H9 (cell line): ENCODE data around the gene KRT1. TPM values are rescaled to one million over a fixed set of nuclear protein-coding genes. Genes with fewer than 3 reads are reported as not detected.
A peak's percentile ranks its signal among the peaks of the same experiment; 100 is the strongest.

Experiments used
- DNase-seq: peaks from one replicate; pipeline ENCODE4 v3.0.0-alpha.2; 2017
- H2AFZ ChIP-seq: one replicate; pipeline ENCODE4 v1.6.1; 2013; ENCODE audit warnings: mild to moderate bottlenecking, low read length, control low read depth, moderate library complexity
- H2AK5ac ChIP-seq: 2 replicates; pipeline ENCODE4 v1.6.1; 2013; ENCODE audit warnings: low read length, control low read depth, mixed read lengths; ENCODE audit not compliant: insufficient read length
- H2BK120ac ChIP-seq: one replicate; pipeline ENCODE4 v1.6.1; 2013; ENCODE audit warnings: low read depth, mild to moderate bottlenecking, low read length, control low read depth, inconsistent platforms; ENCODE audit not compliant: poor library complexity, severe bottlenecking
- H2BK12ac ChIP-seq: 2 replicates; pipeline ENCODE4 v1.6.1; 2013; ENCODE audit warnings: low read length, control low read depth, mixed read lengths, low read depth; ENCODE audit not compliant: insufficient read length
- H2BK15ac ChIP-seq: 2 replicates; pipeline ENCODE4 v1.6.1; 2013; ENCODE audit warnings: low read depth, low read length, control low read depth
- H2BK20ac ChIP-seq: one replicate; pipeline ENCODE4 v1.6.1; 2013; ENCODE audit warnings: low read depth, mild to moderate bottlenecking, low read length, control low read depth, inconsistent platforms; ENCODE audit not compliant: poor library complexity, severe bottlenecking
- H2BK5ac ChIP-seq: 2 replicates; pipeline ENCODE4 v1.6.1; 2013; ENCODE audit warnings: low read length, control low read depth, mixed read lengths; ENCODE audit not compliant: insufficient read length
- H3K14ac ChIP-seq: 2 replicates; pipeline ENCODE4 v1.6.1; 2013; ENCODE audit warnings: low read length, control low read depth; ENCODE audit not compliant: insufficient read depth
- H3K18ac ChIP-seq: 2 replicates; pipeline ENCODE4 v1.6.1; 2013; ENCODE audit warnings: low read depth, mild to moderate bottlenecking, mixed read lengths, low read length, control low read depth; ENCODE audit not compliant: insufficient read length
- H3K23ac ChIP-seq: 2 replicates; pipeline ENCODE4 v1.6.1; 2013; ENCODE audit warnings: low read length, control low read depth, mixed read lengths, low read depth; ENCODE audit not compliant: insufficient read length
- H3K23me2 ChIP-seq: 2 replicates; pipeline ENCODE4 v1.6.1; 2013; ENCODE audit warnings: low read depth, mild to moderate bottlenecking, mixed read lengths, low read length, control low read depth; ENCODE audit not compliant: insufficient read length, poor library complexity, severe bottlenecking
- H3K27ac ChIP-seq: 2 replicates; pipeline ENCODE4 v1.5.1; 2013; ENCODE audit warnings: low read length, control low read depth, mixed read lengths, low read depth; ENCODE audit not compliant: insufficient read length
- H3K27me3 ChIP-seq: 2 replicates; pipeline ENCODE4 v1.6.1; 2013; ENCODE audit warnings: low read length, control low read depth, inconsistent platforms; ENCODE audit not compliant: insufficient read depth
- H3K4ac ChIP-seq: 2 replicates; pipeline ENCODE4 v1.6.1; 2013; ENCODE audit warnings: low read depth, mild to moderate bottlenecking, control low read depth, inconsistent platforms, low read length, moderate library complexity
- H3K4me1 ChIP-seq: 2 replicates; pipeline ENCODE4 v1.6.1; 2013; ENCODE audit warnings: low read length, control low read depth, inconsistent platforms; ENCODE audit not compliant: insufficient read depth
- H3K4me2 ChIP-seq: 2 replicates; pipeline ENCODE4 v1.6.1; 2013; ENCODE audit warnings: low read length, control low read depth, mixed read lengths; ENCODE audit not compliant: insufficient read length, insufficient read depth
- H3K56ac ChIP-seq: 2 replicates; pipeline ENCODE4 v1.6.1; 2013; ENCODE audit warnings: low read depth, mild to moderate bottlenecking, mixed read lengths, low read length, control low read depth; ENCODE audit not compliant: insufficient read length
- H3K79me1 ChIP-seq: 2 replicates; pipeline ENCODE4 v1.6.1; 2013; ENCODE audit warnings: low read depth, mild to moderate bottlenecking, moderate library complexity, low read length, control low read depth, inconsistent platforms; ENCODE audit not compliant: insufficient read depth, poor library complexity, severe bottlenecking
- H3K79me2 ChIP-seq: 2 replicates; pipeline ENCODE4 v1.6.1; 2013; ENCODE audit warnings: low read length, control low read depth, inconsistent platforms; ENCODE audit not compliant: insufficient read depth
- H3K9ac ChIP-seq: 2 replicates; pipeline ENCODE4 v1.6.1; 2013; ENCODE audit warnings: low read length, control low read depth, mixed read lengths; ENCODE audit not compliant: insufficient read length; ENCODE audit errors: extremely low read depth
- H3K9me3 ChIP-seq: one replicate; pipeline ENCODE4 v1.6.1; 2013; ENCODE audit warnings: low read depth, low read length, inconsistent platforms; ENCODE audit not compliant: control insufficient read depth
- H3T11ph ChIP-seq: one replicate; pipeline ENCODE4 v1.6.1; 2013; ENCODE audit warnings: mild to moderate bottlenecking, low read length, control low read depth, inconsistent platforms
- H4K20me1 ChIP-seq: one replicate; pipeline ENCODE4 v1.6.1; 2013; ENCODE audit not compliant: control insufficient read depth, insufficient read length, insufficient read depth
- H4K5ac ChIP-seq: 2 replicates; pipeline ENCODE4 v1.6.1; 2013; ENCODE audit warnings: low read depth, mild to moderate bottlenecking, mixed read lengths, low read length, control low read depth; ENCODE audit not compliant: insufficient read length
- H4K8ac ChIP-seq: replicated peaks from 2 replicates; pipeline ENCODE4 v1.6.1; 2013; ENCODE audit warnings: low read length, control low read depth, mixed read lengths, low read depth; ENCODE audit not compliant: insufficient read length
- H4K91ac ChIP-seq: 2 replicates; pipeline ENCODE4 v1.6.1; 2013; ENCODE audit warnings: low read depth, mild to moderate bottlenecking, moderate library complexity, mixed read lengths, low read length, control low read depth; ENCODE audit not compliant: insufficient read length
- H3K27ac Mint-ChIP-seq, 3 experiments: 2 replicates in 2 of 3; 3 replicates in 1 of 3; pipeline ENCODE4 v1.8.0; 2020 to 2021; ENCODE audit warnings: mixed read lengths in 3 of 3, mild to moderate bottlenecking in 1 of 3, moderate library complexity in 1 of 3
- H3K27me3 Mint-ChIP-seq: 2 replicates; pipeline ENCODE4 v1.8.0; 2021; ENCODE audit warnings: low read depth, mild to moderate bottlenecking, moderate library complexity, mixed read lengths
- H3K36me3 Mint-ChIP-seq, 3 experiments: 2 replicates in 2 of 3; 3 replicates in 1 of 3; pipeline ENCODE4 v1.8.0; 2020 to 2021; ENCODE audit warnings: low read depth in 3 of 3, mixed read lengths in 3 of 3; ENCODE audit not compliant: insufficient read depth in 1 of 3
- H3K4me1 Mint-ChIP-seq, 2 experiments: 2 replicates each; pipeline ENCODE4 v1.8.0; 2020; ENCODE audit warnings: mixed read lengths in 2 of 2
- H3K4me3 Mint-ChIP-seq, 2 experiments: 2 replicates in 1 of 2; 3 replicates in 1 of 2; pipeline ENCODE4 v1.8.0; 2020 to 2021; ENCODE audit warnings: mild to moderate bottlenecking in 2 of 2, mixed read lengths in 2 of 2, moderate library complexity in 1 of 2
- H3K9me3 Mint-ChIP-seq, 2 experiments: 2 replicates in 1 of 2; 3 replicates in 1 of 2; pipeline ENCODE4 v1.8.0; 2020; ENCODE audit warnings: mild to moderate bottlenecking in 2 of 2, mixed read lengths in 2 of 2, moderate library complexity in 1 of 2
- WGBS: extraction: QIAGEN DNeasy Blood & Tissue Kit; methylation state at CpG from one replicate; pipeline ENCODE4 v1.1.7; 2013; ENCODE audit warnings: missing lambda C conversion rate, low lambda C conversion rate, mixed read lengths; ENCODE audit not compliant: insufficient read length; ENCODE audit errors: extremely low coverage; 5-methylcytosine and 5-hydroxymethylcytosine counted together
- total RNA-seq: library from RNA; stranded (reverse); gene quantifications from 2 replicates; pipeline ENCODE4 v1.2.1, GENCODE V29; 2021
- TF ChIP-seq, protein P1 (sequence below): fragments of 200-600 bp; sonication (generic); conservative IDR thresholded peaks from 3 replicates; pipeline ENCODE4 v1.8.0; 2021; ENCODE audit warnings: antibody characterized with exemption, mild to moderate bottlenecking

The KRT1 gene
- total RNA-seq, 1 experiment from 2014 or later = not detected

- Histone ChIP-seq H2AK5ac (no peak overlapping the region), H3T11ph (no peak overlapping the region), H4K5ac (no peak overlapping the region), H4K8ac (no peak overlapping the region), H3K79me1 (no peaks in the 10 kb centered on the region), H3K9me3 (no peaks in the 10 kb centered on the region), H4K91ac (no peak overlapping the region), H3K23ac (no peak overlapping the region), H3K14ac (no peak overlapping the region), H2BK120ac (no peak overlapping the region), H2BK20ac (no peak overlapping the region), H3K23me2 (no peaks in the 10 kb centered on the region), H3K27ac (no peak overlapping the region), H2AFZ (no peak overlapping the region), H4K20me1 (no peaks in the 10 kb centered on the region), H3K4me2 (no peak overlapping the region), H2BK12ac (no peak overlapping the region), H3K4me1 (no peaks in the 10 kb centered on the region), H3K27me3 (no peaks in the 10 kb centered on the region), H3K79me2 (no peaks in the 10 kb centered on the region), H3K4ac (no peak overlapping the region), H2BK5ac (no peak overlapping the region), H3K56ac (no peak overlapping the region), H3K18ac (no peak overlapping the region), H2BK15ac (no peak overlapping the region), H3K9ac (no peak overlapping the region)
- H3K9me3 Mint-ChIP-seq = peaks cover under 1 to 9% of the 10 kb centered on the region in 2 experiments; a peak in 2 of 5 replicates
- H3K36me3 Mint-ChIP-seq = no peaks in the 10 kb centered on the region
- H3K27ac Mint-ChIP-seq = no peak overlapping the region
- no peaks in the 10 kb centered on the region for H3K4me1 Mint-ChIP-seq
- H3K27me3 Mint-ChIP-seq = peaks cover 24% of the 10 kb centered on the region
- DNase-seq = peak; percentile 17
- TF ChIP-seq, protein P1, sequence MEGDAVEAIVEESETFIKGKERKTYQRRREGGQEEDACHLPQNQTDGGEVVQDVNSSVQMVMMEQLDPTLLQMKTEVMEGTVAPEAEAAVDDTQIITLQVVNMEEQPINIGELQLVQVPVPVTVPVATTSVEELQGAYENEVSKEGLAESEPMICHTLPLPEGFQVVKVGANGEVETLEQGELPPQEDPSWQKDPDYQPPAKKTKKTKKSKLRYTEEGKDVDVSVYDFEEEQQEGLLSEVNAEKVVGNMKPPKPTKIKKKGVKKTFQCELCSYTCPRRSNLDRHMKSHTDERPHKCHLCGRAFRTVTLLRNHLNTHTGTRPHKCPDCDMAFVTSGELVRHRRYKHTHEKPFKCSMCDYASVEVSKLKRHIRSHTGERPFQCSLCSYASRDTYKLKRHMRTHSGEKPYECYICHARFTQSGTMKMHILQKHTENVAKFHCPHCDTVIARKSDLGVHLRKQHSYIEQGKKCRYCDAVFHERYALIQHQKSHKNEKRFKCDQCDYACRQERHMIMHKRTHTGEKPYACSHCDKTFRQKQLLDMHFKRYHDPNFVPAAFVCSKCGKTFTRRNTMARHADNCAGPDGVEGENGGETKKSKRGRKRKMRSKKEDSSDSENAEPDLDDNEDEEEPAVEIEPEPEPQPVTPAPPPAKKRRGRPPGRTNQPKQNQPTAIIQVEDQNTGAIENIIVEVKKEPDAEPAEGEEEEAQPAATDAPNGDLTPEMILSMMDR = no peak
- H3K4me3 Mint-ChIP-seq = no peak overlapping the region
- no CpG with 5 or more reads among the region's 9 CpGs for WGBS
Observed at GRCh38 chr12:52647601-52648000, 32.6 kb downstream of the KRT1 start.
